HEK293 (cell line): Measurements from ENCODE around the gene TLCD3A.

Experiments
- CTCF ChIA-PET: fragments of 350-600 bp; formaldehyde crosslinking; extraction: SDS; loops from one replicate; lab custom pipeline; 2021; ENCODE audit warnings: antibody characterized with exemption; lab: Yijun Ruan, JAX
- POLR2A ChIA-PET: fragments of 300-600 bp; formaldehyde crosslinking; extraction: SDS; loops from one replicate; lab custom pipeline; 2020; ENCODE audit warnings: antibody characterized with exemption, inconsistent platforms; lab: Yijun Ruan, JAX
- H3K27ac ChIP-seq: fragments of 200-500 bp; sonication (Bioruptor generic); 2 replicates; pipeline ENCODE4 v1.5.1; 2014; ENCODE audit warnings: low read depth, low read length, control low read depth, inconsistent platforms; ENCODE audit errors: extremely low read depth
- H3K36me3 ChIP-seq, 2 experiments: fragments of 200-500 bp in 1 of 2; sonication (Bioruptor generic) in 1 of 2; 1 replicate in 1 of 2; 2 replicates in 1 of 2; pipeline ENCODE4 v1.5.1; 2014 to 2017; ENCODE audit warnings: inconsistent platforms in 2 of 2, low read length in 2 of 2; ENCODE audit not compliant: control insufficient read depth in 2 of 2, insufficient read depth in 1 of 2
- H3K4me1 ChIP-seq: fragments of 200-500 bp; sonication (Bioruptor generic); 2 replicates; pipeline ENCODE4 v1.5.1; 2014; ENCODE audit warnings: mild to moderate bottlenecking, low read length, inconsistent platforms; ENCODE audit not compliant: control insufficient read depth, insufficient read depth
- H3K4me3 ChIP-seq: 2 replicates; pipeline ENCODE4 v1.5.1; 2011; ENCODE audit warnings: low read depth, mild to moderate bottlenecking, control low read depth, low read length, moderate library complexity
- H3K9me3 ChIP-seq: fragments of 200-500 bp; sonication (Bioruptor generic); 2 replicates; pipeline ENCODE4 v1.5.1; 2014; ENCODE audit warnings: low read depth, low read length, inconsistent platforms; ENCODE audit not compliant: control insufficient read depth, insufficient read depth
- GLI4 ChIP-seq: fragments of 450-650 bp; formaldehyde crosslinking; IDR thresholded peaks from 2 replicates; pipeline ENCODE4 v1.5.1; 2016; ENCODE audit warnings: missing biosample characterization, missing genetic modification characterization
- KLF9 ChIP-seq: fragments of 450-650 bp; formaldehyde crosslinking; IDR thresholded peaks from 2 replicates; pipeline ENCODE4 v1.5.1; 2016; ENCODE audit warnings: missing biosample characterization, missing genetic modification characterization, low read depth
- RBAK ChIP-seq: fragments of 450-650 bp; formaldehyde crosslinking; IDR thresholded peaks from 2 replicates; pipeline ENCODE4 v1.5.1; 2016; ENCODE audit warnings: missing biosample characterization, missing genetic modification characterization
- ZBTB48 ChIP-seq: fragments of 450-650 bp; formaldehyde crosslinking; IDR thresholded peaks from 2 replicates; pipeline ENCODE4 v1.5.1; 2016; ENCODE audit warnings: missing biosample characterization, missing genetic modification characterization
- ZFHX2 ChIP-seq: fragments of 450-650 bp; formaldehyde crosslinking; conservative IDR thresholded peaks from 2 replicates; pipeline ENCODE4 v1.5.1; 2016; ENCODE audit warnings: missing biosample characterization, missing genetic modification characterization
- ZNF112 ChIP-seq: fragments of 450-650 bp; formaldehyde crosslinking; IDR thresholded peaks from 2 replicates; pipeline ENCODE4 v1.5.0; 2017; ENCODE audit warnings: missing biosample characterization, missing genetic modification characterization
- ZNF146 ChIP-seq: fragments of 450-650 bp; formaldehyde crosslinking; IDR thresholded peaks from 2 replicates; pipeline ENCODE4 v1.5.1; 2016; ENCODE audit warnings: missing biosample characterization, missing genetic modification characterization
- ZNF19 ChIP-seq: fragments of 450-650 bp; formaldehyde crosslinking; IDR thresholded peaks from 2 replicates; pipeline ENCODE4; 2016; ENCODE audit warnings: missing biosample characterization, missing genetic modification characterization, low read depth
- ZNF202 ChIP-seq: fragments of 450-650 bp; formaldehyde crosslinking; IDR thresholded peaks from 2 replicates; pipeline ENCODE4 v1.5.1; 2016; ENCODE audit warnings: missing biosample characterization, missing genetic modification characterization, borderline replicate concordance
- ZNF221 ChIP-seq: fragments of 450-650 bp; formaldehyde crosslinking; IDR thresholded peaks from 2 replicates; pipeline ENCODE4 v1.5.1; 2017; ENCODE audit warnings: missing biosample characterization, missing genetic modification characterization, borderline replicate concordance
- ZNF23 ChIP-seq: fragments of 450-650 bp; formaldehyde crosslinking; IDR thresholded peaks from 2 replicates; pipeline ENCODE4 v1.5.1; 2016; ENCODE audit warnings: missing biosample characterization, missing genetic modification characterization, borderline replicate concordance
- ZNF302 ChIP-seq: fragments of 450-650 bp; formaldehyde crosslinking; IDR thresholded peaks from 2 replicates; pipeline ENCODE4 v1.5.1; 2016; ENCODE audit warnings: missing biosample characterization, missing genetic modification characterization, low read depth
- ZNF335 ChIP-seq: fragments of 450-650 bp; formaldehyde crosslinking; conservative IDR thresholded peaks from 2 replicates; pipeline ENCODE4 v1.5.1; 2016; ENCODE audit warnings: missing biosample characterization, missing genetic modification characterization
- ZNF654 ChIP-seq: fragments of 450-650 bp; formaldehyde crosslinking; IDR thresholded peaks from 2 replicates; pipeline ENCODE4 v1.5.1; 2016; ENCODE audit warnings: low read depth, missing biosample characterization, missing genetic modification characterization
- ZNF776 ChIP-seq: fragments of 450-650 bp; formaldehyde crosslinking; IDR thresholded peaks from 2 replicates; pipeline ENCODE4 v1.5.0; 2017; ENCODE audit warnings: missing biosample characterization, missing genetic modification characterization, borderline replicate concordance
- ZSCAN23 ChIP-seq: fragments of 450-650 bp; formaldehyde crosslinking; IDR thresholded peaks from 2 replicates; pipeline ENCODE4 v1.5.1; 2016; ENCODE audit warnings: missing biosample characterization, missing genetic modification characterization
- TF ChIP-seq, protein P1 (sequence below): fragments of 450-650 bp; formaldehyde crosslinking; IDR thresholded peaks from 2 replicates; pipeline ENCODE4 v1.5.1; 2016; ENCODE audit warnings: missing biosample characterization, missing genetic modification characterization
- TF ChIP-seq, protein P2 (sequence below): sonication (generic); formaldehyde crosslinking; IDR thresholded peaks from 2 replicates; pipeline ENCODE4 v1.8.1; 2022; ENCODE audit warnings: mild to moderate bottlenecking, moderate library complexity, missing genetic modification reagents
- TF ChIP-seq, protein P3 (sequence below): fragments of 450-650 bp; formaldehyde crosslinking; IDR thresholded peaks from 2 replicates; pipeline ENCODE4 v1.5.1; 2016; ENCODE audit warnings: missing biosample characterization, missing genetic modification characterization, low read depth
- TF ChIP-seq, protein P4 (sequence below): fragments of 450-650 bp; formaldehyde crosslinking; IDR thresholded peaks from 2 replicates; pipeline ENCODE4 v1.5.1; 2016; ENCODE audit warnings: missing biosample characterization, missing genetic modification characterization

TLCD3A gene

DNA sequence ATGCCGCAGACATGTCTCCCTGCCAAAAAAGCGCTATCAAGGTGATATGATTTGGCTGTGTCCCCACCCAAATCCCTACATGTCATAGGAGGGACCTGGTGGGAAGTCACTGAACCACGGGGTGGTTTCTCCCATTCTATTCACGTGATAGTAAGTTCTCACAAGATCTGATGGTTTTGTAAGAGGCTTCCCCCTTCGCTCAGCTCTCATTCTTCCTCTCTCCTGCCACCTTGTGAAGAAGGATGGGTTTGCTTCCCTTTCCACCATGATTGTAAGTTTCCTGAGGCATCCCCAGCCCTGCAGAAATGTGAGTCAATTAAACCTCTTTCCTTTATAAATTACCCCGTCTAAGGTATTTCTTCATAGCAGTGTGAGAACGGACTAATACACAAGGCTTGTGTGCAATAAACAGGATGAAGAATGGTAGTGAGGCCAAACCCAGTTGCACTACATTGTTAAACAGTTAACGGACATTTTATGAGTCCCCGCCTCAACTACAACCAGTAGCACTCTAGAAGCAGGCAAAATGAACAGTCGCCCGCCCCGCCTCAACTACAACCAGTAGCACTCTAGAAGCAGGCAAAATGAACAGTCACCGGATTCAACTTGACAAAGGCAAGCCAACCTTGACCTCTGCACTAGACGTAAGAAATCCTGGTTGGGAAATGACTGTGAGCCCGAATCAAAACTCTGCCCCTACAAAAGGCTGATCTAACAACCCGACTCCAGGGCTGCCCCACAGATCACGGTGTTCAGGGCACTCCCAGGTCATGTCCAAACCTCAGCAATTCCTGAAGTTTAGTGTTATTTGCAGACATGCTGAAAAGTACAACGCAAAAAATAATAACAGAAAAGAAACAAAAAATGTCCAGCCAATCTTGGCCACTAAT is 44.1 kb upstream of the TLCD3A start:
- TF ChIP-seq, protein P1, sequence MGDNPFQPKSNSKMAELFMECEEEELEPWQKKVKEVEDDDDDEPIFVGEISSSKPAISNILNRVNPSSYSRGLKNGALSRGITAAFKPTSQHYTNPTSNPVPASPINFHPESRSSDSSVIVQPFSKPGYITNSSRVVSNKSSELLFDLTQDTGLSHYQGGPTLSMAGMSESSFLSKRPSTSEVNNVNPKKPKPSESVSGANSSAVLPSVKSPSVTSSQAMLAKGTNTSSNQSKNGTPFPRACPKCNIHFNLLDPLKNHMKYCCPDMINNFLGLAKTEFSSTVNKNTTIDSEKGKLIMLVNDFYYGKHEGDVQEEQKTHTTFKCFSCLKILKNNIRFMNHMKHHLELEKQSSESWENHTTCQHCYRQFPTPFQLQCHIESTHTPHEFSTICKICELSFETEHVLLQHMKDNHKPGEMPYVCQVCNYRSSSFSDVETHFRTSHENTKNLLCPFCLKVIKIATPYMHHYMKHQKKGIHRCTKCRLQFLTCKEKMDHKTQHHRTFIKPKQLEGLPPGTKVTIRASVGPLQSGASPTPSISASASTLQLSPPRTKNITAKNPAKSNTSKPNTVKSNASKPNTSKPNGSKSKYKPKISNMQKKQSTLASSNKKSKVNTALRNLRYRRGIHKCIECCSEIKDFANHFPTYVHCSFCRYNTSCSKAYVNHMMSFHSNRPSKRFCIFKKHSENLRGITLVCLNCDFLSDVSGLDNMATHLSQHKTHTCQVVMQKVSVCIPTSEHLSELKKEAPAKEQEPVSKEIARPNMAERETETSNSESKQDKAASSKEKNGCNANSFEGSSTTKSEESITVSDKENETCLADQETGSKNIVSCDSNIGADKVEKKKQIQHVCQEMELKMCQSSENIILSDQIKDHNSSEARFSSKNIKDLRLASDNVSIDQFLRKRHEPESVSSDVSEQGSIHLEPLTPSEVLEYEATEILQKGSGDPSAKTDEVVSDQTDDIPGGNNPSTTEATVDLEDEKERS: no peak
- 0 out of 2 replicates have a peak, but pooled peaks have one; percentile 4 for TF ChIP-seq ZNF654
- POLR2A ChIA-PET: no interaction called here
- Histone ChIP-seq H3K27ac (no peak overlapping the region), H3K36me3 (peaks cover 34 to 53% of the 10 kb centered on the region in 2 experiments), H3K4me3 (no peak overlapping the region), H3K9me3 (no peaks in the 10 kb centered on the region), H3K4me1 (no peaks in the 10 kb centered on the region)
- CTCF ChIA-PET: interaction anchor here (0.6 to 4.8 kb wide), 9 partner anchors 8 to 537 kb away, joined by 3 to 34 read pairs (median 4); no protein-coding TSS in a partner anchor

DNA sequence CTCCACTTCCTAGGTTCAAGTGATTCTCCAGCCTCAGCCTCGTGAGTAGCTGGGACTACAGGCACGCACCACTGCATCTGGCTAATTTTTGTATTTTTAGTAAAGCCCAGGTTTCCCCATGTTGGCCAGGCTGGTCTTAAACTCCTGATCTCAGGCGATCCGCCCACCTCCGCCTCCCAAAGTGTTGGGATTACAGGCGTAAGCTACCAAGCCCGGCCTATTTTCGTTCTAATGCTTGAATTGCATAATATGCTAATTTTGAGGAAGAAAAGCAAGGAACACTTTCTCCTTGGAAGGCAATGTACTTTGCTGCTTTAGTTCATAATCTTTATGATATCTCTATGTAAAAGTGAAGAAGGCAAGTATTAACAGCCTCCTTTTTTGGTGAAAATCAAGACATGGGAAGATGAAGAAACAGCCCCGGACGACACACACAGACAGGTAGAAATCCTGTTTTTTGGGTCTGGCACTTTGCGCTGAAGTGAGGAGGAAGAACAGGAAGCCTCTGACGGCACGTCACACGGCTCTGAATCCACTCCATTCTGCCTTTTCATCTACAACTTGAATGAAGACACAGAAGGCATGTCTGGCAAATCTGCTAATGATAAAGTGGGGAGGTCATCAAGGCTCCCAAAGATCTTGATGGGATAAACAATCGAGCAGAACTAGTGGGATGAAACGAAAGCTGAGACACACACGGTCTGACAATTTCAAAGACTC is 42.7 kb upstream of the TLCD3A start:
- no peaks in the 10 kb centered on the region for H3K9me3 ChIP-seq
- POLR2A ChIA-PET: no interaction called here
- TF ChIP-seq ZFHX2 (tag by site-specific recombination) (0 out of 2 replicates have a peak, but pooled peaks have one; percentile 11), ZNF146 (no peak)
- no peak overlapping the region for H3K27ac ChIP-seq
- H3K36me3 ChIP-seq: peaks cover 37 to 65% of the 10 kb centered on the region in 2 experiments
- H3K4me1 ChIP-seq: no peaks in the 10 kb centered on the region
- no peak overlapping the region for H3K4me3 ChIP-seq
- CTCF ChIA-PET: interaction anchor here (0.7 to 4.2 kb wide), 5 partner anchors 8 to 278 kb away, joined by 3 to 35 read pairs (median 5); no protein-coding TSS in a partner anchor

DNA sequence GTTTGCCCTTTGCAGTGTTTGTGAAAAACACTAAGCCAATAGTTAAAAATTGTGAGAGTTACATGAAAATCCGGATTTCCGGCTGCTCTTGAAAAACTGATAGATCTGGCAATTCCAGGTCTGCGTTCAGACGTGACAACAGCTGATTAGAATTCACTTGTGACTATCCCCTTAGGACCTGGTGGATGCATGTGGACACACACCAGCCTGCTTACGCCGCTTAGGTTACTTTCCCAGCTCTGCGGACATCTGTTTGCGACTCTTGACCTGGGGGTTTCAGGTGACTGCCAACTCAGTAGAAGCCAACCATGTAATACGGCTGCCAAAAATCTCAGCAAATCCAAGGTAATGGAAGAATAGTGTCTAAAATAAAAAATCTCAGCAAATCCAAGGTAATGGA is 42.0 kb upstream of the TLCD3A start:
- POLR2A ChIA-PET: no interaction called here
- CTCF ChIA-PET: interaction anchor here (0.7 to 3.6 kb wide), 2 partner anchors 10 to 120 kb away, joined by 3 to 35 read pairs; no protein-coding TSS in a partner anchor
- H3K4me1 ChIP-seq: no peaks in the 10 kb centered on the region
- H3K36me3 ChIP-seq: peaks cover 39 to 65% of the 10 kb centered on the region in 2 experiments
- no peak for TF ChIP-seq ZNF112 (tag by site-specific recombination)
- TF ChIP-seq RBAK (tag by site-specific recombination): no peak
- TF ChIP-seq ZNF23 (tag by site-specific recombination): no peak
- TF ChIP-seq ZNF335 (tag by site-specific recombination): no peak
- TF ChIP-seq KLF9 (tag by site-specific recombination): no peak
- TF ChIP-seq, protein P2, sequence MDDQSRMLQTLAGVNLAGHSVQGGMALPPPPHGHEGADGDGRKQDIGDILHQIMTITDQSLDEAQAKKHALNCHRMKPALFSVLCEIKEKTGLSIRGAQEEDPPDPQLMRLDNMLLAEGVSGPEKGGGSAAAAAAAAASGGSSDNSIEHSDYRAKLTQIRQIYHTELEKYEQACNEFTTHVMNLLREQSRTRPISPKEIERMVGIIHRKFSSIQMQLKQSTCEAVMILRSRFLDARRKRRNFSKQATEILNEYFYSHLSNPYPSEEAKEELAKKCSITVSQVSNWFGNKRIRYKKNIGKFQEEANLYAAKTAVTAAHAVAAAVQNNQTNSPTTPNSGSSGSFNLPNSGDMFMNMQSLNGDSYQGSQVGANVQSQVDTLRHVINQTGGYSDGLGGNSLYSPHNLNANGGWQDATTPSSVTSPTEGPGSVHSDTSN: no peak
- TF ChIP-seq ZBTB48: no peak
- no peak for TF ChIP-seq ZNF202
- no peak for TF ChIP-seq GLI4
- no peak for TF ChIP-seq ZNF19 (tag by site-specific recombination)
- TF ChIP-seq ZNF221 (tag by site-specific recombination): no peak
- TF ChIP-seq ZNF302: no peak
- no peak for TF ChIP-seq ZNF776
- no peak for TF ChIP-seq ZSCAN23 (tag by site-specific recombination)
- TF ChIP-seq, protein P3, sequence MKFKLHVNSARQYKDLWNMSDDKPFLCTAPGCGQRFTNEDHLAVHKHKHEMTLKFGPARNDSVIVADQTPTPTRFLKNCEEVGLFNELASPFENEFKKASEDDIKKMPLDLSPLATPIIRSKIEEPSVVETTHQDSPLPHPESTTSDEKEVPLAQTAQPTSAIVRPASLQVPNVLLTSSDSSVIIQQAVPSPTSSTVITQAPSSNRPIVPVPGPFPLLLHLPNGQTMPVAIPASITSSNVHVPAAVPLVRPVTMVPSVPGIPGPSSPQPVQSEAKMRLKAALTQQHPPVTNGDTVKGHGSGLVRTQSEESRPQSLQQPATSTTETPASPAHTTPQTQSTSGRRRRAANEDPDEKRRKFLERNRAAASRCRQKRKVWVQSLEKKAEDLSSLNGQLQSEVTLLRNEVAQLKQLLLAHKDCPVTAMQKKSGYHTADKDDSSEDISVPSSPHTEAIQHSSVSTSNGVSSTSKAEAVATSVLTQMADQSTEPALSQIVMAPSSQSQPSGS: no peak
- TF ChIP-seq, protein P4, sequence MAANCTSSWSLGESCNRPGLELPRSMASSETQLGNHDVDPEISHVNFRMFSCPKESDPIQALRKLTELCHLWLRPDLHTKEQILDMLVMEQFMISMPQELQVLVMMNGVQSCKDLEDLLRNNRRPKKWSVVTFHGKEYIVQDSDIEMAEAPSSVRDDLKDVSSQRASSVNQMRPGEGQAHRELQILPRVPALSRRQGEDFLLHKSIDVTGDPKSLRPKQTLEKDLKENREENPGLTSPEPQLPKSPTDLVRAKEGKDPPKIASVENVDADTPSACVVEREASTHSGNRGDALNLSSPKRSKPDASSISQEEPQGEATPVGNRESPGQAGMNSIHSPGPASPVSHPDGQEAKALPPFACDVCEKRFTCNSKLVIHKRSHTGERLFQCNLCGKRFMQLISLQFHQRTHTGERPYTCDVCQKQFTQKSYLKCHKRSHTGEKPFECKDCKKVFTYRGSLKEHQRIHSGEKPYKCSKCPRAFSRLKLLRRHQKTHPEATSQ (tag by site-specific recombination): no peak
- TF ChIP-seq ZFHX2 (tag by site-specific recombination): no peak
- TF ChIP-seq, all 188 proteins: peak for 0
- no peak overlapping the region for H3K27ac ChIP-seq
- H3K9me3 ChIP-seq: no peaks in the 10 kb centered on the region
- H3K4me3 ChIP-seq: no peak overlapping the region
